NB4 (cell line): Measurements from ENCODE around the gene DNMBP.

ENCODE experiments used
- CTCF ChIP-seq: IDR thresholded peaks from one replicate; pipeline ENCODE4 v1.5.1; 2012; ENCODE audit warnings: low read depth, low read length
- POLR2A ChIP-seq: IDR thresholded peaks from 2 replicates; pipeline ENCODE4 v1.6.1; 2011; ENCODE audit warnings: mild to moderate bottlenecking; ENCODE audit not compliant: insufficient read length; ENCODE audit errors: extremely low read depth

GRCh38 chr10:99938563-99938962, 71.2 kb downstream of the DNMBP start:
- no peak for TF ChIP-seq CTCF
- TF ChIP-seq POLR2A = no peak
